Right lobe of liver (tissue), 4 donors: Measurements from ENCODE around the gene TNFSF8.

Experiments
- POLR2A ChIP-seq: fragments of 450-650 bp; IDR thresholded peaks from one replicate; pipeline ENCODE4 v1.6.1; 2017; ENCODE audit warnings: antibody characterized with exemption, mild to moderate bottlenecking
- TF ChIP-seq, protein P1 (sequence below), 4 donors: fragments of 200-600 bp in 3 of 4; fragments of 450-650 bp in 1 of 4; IDR thresholded peaks; one replicate each; pipeline versions ENCODE4 v1.5.1 to v1.8.0; 2016 to 2022; ENCODE audit warnings: antibody characterized with exemption in 4 of 4, mild to moderate bottlenecking in 2 of 4
- donor health status: DM: no; HTN: no; CAD: no.
- donor health status: DM: no; HTN: no; CAD: no.
- donor health status: DM: no; HTN: yes; CAD: no.

DNA sequence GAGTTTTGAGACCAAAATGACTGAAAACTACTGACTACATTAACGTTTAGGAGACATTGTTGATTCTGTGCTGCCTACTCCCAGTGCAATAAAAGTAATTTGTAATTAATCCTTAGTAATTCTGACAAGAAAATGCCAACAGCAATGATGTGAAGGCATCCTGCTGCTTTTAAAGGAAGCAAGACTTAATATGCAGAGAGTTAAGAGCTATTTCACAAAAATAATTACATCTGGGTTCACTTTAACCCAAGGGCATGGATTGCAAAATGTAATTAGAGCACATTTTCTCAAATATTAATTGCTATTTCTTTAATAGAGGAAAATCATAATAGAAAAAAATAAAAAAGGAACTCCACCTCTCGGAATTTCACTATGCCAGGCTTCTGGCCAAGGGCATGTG lies 22.7 kb upstream of the TNFSF8 start:
- TF ChIP-seq POLR2A = no peak
- TF ChIP-seq, protein P1, sequence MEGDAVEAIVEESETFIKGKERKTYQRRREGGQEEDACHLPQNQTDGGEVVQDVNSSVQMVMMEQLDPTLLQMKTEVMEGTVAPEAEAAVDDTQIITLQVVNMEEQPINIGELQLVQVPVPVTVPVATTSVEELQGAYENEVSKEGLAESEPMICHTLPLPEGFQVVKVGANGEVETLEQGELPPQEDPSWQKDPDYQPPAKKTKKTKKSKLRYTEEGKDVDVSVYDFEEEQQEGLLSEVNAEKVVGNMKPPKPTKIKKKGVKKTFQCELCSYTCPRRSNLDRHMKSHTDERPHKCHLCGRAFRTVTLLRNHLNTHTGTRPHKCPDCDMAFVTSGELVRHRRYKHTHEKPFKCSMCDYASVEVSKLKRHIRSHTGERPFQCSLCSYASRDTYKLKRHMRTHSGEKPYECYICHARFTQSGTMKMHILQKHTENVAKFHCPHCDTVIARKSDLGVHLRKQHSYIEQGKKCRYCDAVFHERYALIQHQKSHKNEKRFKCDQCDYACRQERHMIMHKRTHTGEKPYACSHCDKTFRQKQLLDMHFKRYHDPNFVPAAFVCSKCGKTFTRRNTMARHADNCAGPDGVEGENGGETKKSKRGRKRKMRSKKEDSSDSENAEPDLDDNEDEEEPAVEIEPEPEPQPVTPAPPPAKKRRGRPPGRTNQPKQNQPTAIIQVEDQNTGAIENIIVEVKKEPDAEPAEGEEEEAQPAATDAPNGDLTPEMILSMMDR (IDR thresholded peaks at IDR 0.05) = no peak
